Ishikawa (cell line): ENCODE data around the gene KLHL3.

Source experiments
- CEBPB ChIP-seq: IDR thresholded peaks from 2 replicates; pipeline ENCODE4 v1.6.1; 2012
- CREB1 ChIP-seq: IDR thresholded peaks from 2 replicates; pipeline ENCODE4 v1.6.1; 2012; ENCODE audit warnings: low read depth
- EGR1 ChIP-seq: IDR thresholded peaks from 2 replicates; pipeline ENCODE4 v1.6.1; 2012
- EP300 ChIP-seq: IDR thresholded peaks from 2 replicates; pipeline ENCODE4 v1.6.1; 2012; ENCODE audit warnings: borderline replicate concordance
- FOXM1 ChIP-seq: IDR thresholded peaks from 2 replicates; pipeline ENCODE4 v1.6.1; 2012; ENCODE audit warnings: low read depth, borderline replicate concordance
- MAX ChIP-seq: IDR thresholded peaks from 2 replicates; pipeline ENCODE4 v1.6.1; 2012
- NFIC ChIP-seq: IDR thresholded peaks from 2 replicates; pipeline ENCODE4 v1.6.1; 2012
- RAD21 ChIP-seq: IDR thresholded peaks from 2 replicates; pipeline ENCODE4 v1.6.1; 2012; ENCODE audit warnings: low read depth
- REST ChIP-seq: IDR thresholded peaks from 2 replicates; pipeline ENCODE4 v1.6.1; 2012; ENCODE audit warnings: low read depth, mild to moderate bottlenecking
- TAF1 ChIP-seq: IDR thresholded peaks from 2 replicates; pipeline ENCODE4 v1.6.1; 2012; ENCODE audit warnings: low read depth, mild to moderate bottlenecking
- TCF12 ChIP-seq: IDR thresholded peaks from 2 replicates; pipeline ENCODE4 v1.6.1; 2012; ENCODE audit warnings: low read depth
- TEAD4 ChIP-seq: IDR thresholded peaks from 2 replicates; pipeline ENCODE4 v1.6.1; 2012
- USF1 ChIP-seq: IDR thresholded peaks from 2 replicates; pipeline ENCODE4 v1.6.1; 2012
- YY1 ChIP-seq: IDR thresholded peaks from 2 replicates; pipeline ENCODE4 v1.6.1; 2012; ENCODE audit warnings: low read depth
- ZBTB7A ChIP-seq: IDR thresholded peaks from 2 replicates; pipeline ENCODE4 v1.6.1; 2012; ENCODE audit warnings: low read depth

KLHL3 gene

GRCh38 chr5:137615171-137615775, 120.6 kb downstream of the KLHL3 start:
- TF ChIP-seq USF1 = no peak
- no peak for TF ChIP-seq TCF12

- TF ChIP-seq EP300 (no peak), ZBTB7A (no peak), REST (no peak), TCF12 (no peak), RAD21 (no peak), FOXM1 (no peak), YY1 (no peak), NFIC (no peak), MAX (no peak), CEBPB (no peak), USF1 (no peak), EGR1 (no peak), CREB1 (no peak), TEAD4 (no peak), TAF1 (no peak)
These were observed 122.2 kb downstream of the KLHL3 start for GRCh38 chr5:137613554-137614265.

GRCh38 chr5:137612576-137612975, 123.3 kb downstream of the KLHL3 start:
- TF ChIP-seq ZBTB7A = no peak
- TF ChIP-seq FOXM1 = no peak

- TF ChIP-seq ZBTB7A (no peak), FOXM1 (no peak), TCF12 (no peak), RAD21 (no peak), TEAD4 (no peak), EGR1 (no peak), MAX (no peak), USF1 (no peak), YY1 (no peak), CREB1 (no peak), CEBPB (no peak), EP300 (no peak), NFIC (no peak)
These were observed 124.0 kb downstream of the KLHL3 start for GRCh38 chr5:137611794-137612435.

- TF ChIP-seq REST (no peak), EP300 (no peak), TCF12 (no peak), TEAD4 (no peak), TAF1 (no peak), RAD21 (no peak), ZBTB7A (no peak), CREB1 (no peak), MAX (no peak), YY1 (no peak), FOXM1 (no peak), CEBPB (no peak), USF1 (no peak), NFIC (no peak), EGR1 (no peak)
These were observed 124.8 kb downstream of the KLHL3 start for GRCh38 chr5:137611011-137611580.
